DOHH2 (cell line): Measurements from ENCODE around the gene KLHL26.

Source experiments
- EZH2phosphoT487 ChIP-seq: fragments of 200-600 bp; sonication (generic); IDR thresholded peaks from 2 replicates; pipeline ENCODE4 v1.6.1; 2017; ENCODE audit warnings: borderline replicate concordance, mild to moderate bottlenecking, antibody characterized with exemption, low read length, moderate library complexity, mixed read lengths
- TF ChIP-seq, protein P1 (sequence below): fragments of 200-600 bp; sonication (generic); IDR thresholded peaks from one replicate; pipeline ENCODE4 v1.5.1; 2014; ENCODE audit warnings: antibody characterized with exemption, mild to moderate bottlenecking, low read depth, low read length; ENCODE audit not compliant: poor library complexity, severe bottlenecking

DNA sequence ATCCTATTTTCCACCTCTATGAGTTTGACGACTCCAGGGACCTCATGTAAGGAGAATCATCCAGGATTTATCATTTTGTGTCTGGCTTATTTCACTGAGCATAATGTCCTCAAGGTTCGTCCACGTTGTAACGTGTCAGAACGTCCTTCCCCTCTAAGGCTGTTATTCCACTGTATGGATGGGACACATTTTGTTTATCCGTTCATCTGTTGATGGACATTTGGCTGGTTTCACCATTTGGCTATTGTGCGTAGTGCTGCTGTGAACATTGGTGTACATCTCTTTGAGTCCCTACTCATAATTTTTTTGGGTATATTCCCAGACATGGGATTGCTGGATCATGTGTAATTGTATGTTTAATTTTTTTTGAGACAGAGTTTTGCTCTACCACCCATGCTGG, 68.1 kb downstream of the KLHL26 start:
- TF ChIP-seq, protein P1, sequence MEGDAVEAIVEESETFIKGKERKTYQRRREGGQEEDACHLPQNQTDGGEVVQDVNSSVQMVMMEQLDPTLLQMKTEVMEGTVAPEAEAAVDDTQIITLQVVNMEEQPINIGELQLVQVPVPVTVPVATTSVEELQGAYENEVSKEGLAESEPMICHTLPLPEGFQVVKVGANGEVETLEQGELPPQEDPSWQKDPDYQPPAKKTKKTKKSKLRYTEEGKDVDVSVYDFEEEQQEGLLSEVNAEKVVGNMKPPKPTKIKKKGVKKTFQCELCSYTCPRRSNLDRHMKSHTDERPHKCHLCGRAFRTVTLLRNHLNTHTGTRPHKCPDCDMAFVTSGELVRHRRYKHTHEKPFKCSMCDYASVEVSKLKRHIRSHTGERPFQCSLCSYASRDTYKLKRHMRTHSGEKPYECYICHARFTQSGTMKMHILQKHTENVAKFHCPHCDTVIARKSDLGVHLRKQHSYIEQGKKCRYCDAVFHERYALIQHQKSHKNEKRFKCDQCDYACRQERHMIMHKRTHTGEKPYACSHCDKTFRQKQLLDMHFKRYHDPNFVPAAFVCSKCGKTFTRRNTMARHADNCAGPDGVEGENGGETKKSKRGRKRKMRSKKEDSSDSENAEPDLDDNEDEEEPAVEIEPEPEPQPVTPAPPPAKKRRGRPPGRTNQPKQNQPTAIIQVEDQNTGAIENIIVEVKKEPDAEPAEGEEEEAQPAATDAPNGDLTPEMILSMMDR: no peak
- TF ChIP-seq EZH2phosphoT487: no peak
